ENCODE data around the gene CTLA4. TPM values are rescaled to one million over a fixed set of nuclear protein-coding genes. Genes with fewer than 3 reads are reported as not detected.

The CTLA4 gene
- total and polyA plus RNA-seq, 8 donors, result 0.16 to 0.25 (median 0.17) TPM; not detected in 5

DNA sequence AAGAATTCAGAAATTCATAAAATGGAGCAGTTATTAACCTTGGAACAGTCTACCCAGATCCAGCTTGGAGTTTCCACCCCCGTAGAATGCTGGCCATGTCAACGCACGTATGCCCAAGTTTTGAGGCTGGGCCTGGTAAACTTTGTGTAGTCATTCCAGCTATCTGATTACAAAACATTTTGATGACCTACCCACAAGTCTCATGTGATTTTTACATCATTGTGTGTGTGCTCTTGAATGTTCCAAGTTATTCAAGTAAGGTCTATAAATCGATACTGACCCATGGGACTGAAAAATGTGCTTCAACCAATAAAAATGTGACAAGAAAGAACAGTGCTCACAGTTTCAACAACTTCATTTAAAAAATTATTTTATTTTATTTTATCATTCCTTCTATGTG lies 36.5 kb downstream of the CTLA4 start:
- Histone ChIP-seq H3K27ac (no peak overlapping the region), H3K27me3 (no peaks in the 10 kb centered on the region), H3K4me1 (peaks cover 7 to 13% (median 13%) of the 10 kb centered on the region in 3 donors), H3K4me3 (no peak overlapping the region), H3K9me3 (no peaks in the 10 kb centered on the region), H3K36me3 (no peaks in the 10 kb centered on the region)
- DNase-seq, result no peak
- 93 to 97% methylated on average over 4 of the region's 4 CpGs for WGBS, 2 donors
- FAIRE-seq, result no peak
- no peak for TF ChIP-seq CTCF (IDR thresholded peaks at IDR 0.05)
- intact Hi-C loops (cut with DNase I), result no loop called here
- no peak for ATAC-seq

- intact Hi-C loops (cut with DNase I), result no loop called here
- H3K4me3 ChIP-seq, result no peak overlapping the region
- no peaks in the 10 kb centered on the region for H3K36me3 ChIP-seq
- DNase-seq, result no peak
- H3K27me3 ChIP-seq, result no peaks in the 10 kb centered on the region
- ATAC-seq, result no peak
- no peaks in the 10 kb centered on the region for H3K9me3 ChIP-seq
- TF ChIP-seq CTCF (IDR thresholded peaks at IDR 0.05), result no peak
- no peak overlapping the region for H3K27ac ChIP-seq
- FAIRE-seq, result no peak
- peaks cover 8 to 18% (median 14%) of the 10 kb centered on the region in 3 donors for H3K4me1 ChIP-seq
Observed at GRCh38 chr2:203905656-203906055, 38.1 kb downstream of the CTLA4 start.

- 54 to 58% methylated on average over 6 of the region's 6 CpGs for WGBS, 2 donors
- Histone ChIP-seq H3K27me3 (no peaks in the 10 kb centered on the region), H3K9me3 (no peaks in the 10 kb centered on the region), H3K36me3 (no peaks in the 10 kb centered on the region), H3K27ac (peak overlapping the region in 1 of 4 donors; percentile 21), H3K4me1 (peaks cover 8 to 18% (median 14%) of the 10 kb centered on the region in 3 donors), H3K4me3 (no peak overlapping the region)
- no peak for TF ChIP-seq CTCF (IDR thresholded peaks at IDR 0.05)
- ATAC-seq (peak; percentile 31 to 46 (median 38)), DNase-seq (peak in 3 of 6 donors; percentile 15 to 29 (median 21)), FAIRE-seq (no peak)
- intact Hi-C loops (cut with DNase I), result no loop called here
Observed at GRCh38 chr2:203908066-203908796, 40.7 kb downstream of the CTLA4 start.

- 21 to 26% methylated on average over 3 of the region's 3 CpGs for WGBS, 2 donors
Observed at GRCh38 chr2:203908797-203909185, 41.2 kb downstream of the CTLA4 start.

More at GRCh38 chr2:203908797-203909185, 41.2 kb downstream of the CTLA4 start:
- H3K4me1 ChIP-seq, result peaks cover 8 to 18% (median 14%) of the 10 kb centered on the region in 3 donors
- H3K4me3 ChIP-seq, result no peak overlapping the region
- DNase-seq (no peak), ATAC-seq (peak; percentile 20 to 44 (median 28)), FAIRE-seq (no peak)
- H3K9me3 ChIP-seq, result no peaks in the 10 kb centered on the region
- H3K27ac ChIP-seq, result peak overlapping the region in 1 of 4 donors; percentile 21
- intact Hi-C loops (cut with DNase I), result no loop called here
- TF ChIP-seq CTCF (IDR thresholded peaks at IDR 0.05), result no peak
- no peaks in the 10 kb centered on the region for H3K36me3 ChIP-seq
- no peaks in the 10 kb centered on the region for H3K27me3 ChIP-seq
